GM18498 (cell line): Measurements from ENCODE around the gene GRWD1.

Experiments used
- ATAC-seq: cut with Tn5 transposase; IDR thresholded peaks from one replicate; pipeline ENCODE4 v1.9.1; 2021; ENCODE audit warnings: mild to moderate bottlenecking, moderate library complexity; ENCODE audit not compliant: unreplicated experiment

Gene GRWD1

DNA sequence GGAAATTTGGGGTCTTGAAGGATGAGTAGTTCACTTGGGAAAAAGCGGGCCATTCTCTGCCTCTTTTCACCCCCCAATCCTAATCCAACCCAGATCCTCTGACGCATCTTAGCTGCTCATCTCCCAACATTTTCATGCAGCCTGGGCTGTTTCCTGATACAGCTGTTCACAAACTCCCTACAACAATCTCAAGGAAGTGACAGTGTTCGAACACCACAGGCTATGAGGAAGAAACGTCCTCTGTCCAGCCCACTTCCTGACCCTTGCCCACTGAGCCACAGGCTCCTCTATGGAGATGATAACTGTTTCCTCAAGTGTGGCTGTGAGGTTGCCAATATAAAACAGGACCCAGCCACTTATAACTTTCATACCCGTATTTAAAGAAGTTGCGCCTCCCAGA, 49.6 kb downstream of the GRWD1 start:
- ATAC-seq, result no peak

DNA sequence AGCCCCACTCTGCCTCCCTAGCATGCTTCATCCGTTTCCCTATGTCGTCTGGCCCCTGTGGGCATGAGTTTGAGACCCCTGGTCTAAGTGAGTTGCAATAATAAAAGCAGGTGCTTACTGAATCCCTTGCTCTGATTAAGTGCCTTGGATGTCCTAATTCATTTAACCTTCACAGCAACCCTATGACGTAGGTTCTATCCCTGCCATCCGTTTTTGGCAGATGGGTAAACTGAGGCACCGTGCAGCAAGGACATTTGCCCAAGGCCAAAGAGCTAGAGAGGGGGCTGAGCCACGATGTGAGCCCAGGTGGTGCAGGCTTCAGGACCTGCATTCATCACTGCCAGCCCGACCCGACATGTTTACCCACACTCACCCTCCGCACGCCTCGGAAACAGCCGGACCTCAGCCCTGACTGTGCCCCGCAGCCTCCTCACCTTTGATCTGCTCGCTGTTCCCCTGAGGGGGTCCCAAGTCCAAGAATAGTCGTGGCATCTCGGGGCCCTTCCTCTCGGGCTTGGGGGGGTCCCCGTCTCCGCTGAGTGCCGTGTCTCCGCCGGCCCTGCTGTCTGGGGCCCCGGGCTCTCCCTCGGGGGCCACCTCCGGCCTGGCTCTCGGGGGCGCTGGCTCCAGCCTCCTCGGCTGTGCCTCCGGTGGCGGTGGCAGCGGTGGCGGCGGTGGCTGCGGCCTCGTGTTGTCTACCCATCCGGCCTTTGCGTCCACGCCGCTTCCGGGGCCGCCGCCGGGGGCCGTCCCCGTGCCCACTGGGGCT, 51.4 kb downstream of the GRWD1 start:
- ATAC-seq, result no peak

DNA sequence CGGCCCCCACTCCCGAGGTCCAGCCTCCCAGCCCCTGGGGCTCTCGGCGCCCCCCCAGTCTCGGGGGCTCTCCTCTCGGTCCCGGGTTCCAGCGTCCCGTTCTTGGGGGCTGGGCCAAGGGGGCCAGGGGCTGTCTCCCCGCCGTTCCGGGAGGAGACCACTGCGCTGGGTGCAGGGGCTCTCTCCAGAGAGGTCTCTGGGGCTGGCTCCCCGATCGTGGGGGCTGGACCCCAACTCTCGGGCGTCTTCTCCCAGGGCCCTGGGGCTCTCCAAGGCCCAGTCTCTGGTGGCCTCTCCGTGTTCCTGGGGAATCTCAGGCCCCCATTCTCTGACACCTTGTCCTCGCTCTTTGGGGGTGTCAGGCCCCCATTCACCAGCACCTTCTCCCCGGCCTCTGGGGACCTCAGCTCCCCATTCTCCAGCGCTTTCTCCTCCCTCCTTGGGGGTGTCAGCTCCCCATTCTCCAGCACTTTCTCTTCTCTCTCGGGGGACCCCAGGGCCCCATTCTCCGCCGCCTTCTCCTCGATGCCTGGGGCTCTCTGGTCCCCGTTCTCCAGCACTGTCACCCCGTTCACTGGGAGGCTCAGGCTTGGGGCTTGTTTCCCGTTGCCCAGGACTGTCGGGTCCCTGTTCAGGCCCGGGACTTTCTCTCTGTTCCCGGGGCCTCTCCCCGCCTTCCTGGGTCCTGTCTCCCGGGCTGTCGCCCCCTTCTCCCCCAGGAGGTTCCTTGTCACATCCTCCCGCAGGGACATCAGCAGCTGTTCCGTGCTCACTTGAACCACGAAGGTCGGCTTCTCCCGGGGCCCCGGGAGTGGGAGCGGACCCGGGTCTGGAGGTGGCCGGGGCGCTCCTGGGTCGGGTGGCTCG, 52.2 kb downstream of the GRWD1 start:
- ATAC-seq, result no peak

DNA sequence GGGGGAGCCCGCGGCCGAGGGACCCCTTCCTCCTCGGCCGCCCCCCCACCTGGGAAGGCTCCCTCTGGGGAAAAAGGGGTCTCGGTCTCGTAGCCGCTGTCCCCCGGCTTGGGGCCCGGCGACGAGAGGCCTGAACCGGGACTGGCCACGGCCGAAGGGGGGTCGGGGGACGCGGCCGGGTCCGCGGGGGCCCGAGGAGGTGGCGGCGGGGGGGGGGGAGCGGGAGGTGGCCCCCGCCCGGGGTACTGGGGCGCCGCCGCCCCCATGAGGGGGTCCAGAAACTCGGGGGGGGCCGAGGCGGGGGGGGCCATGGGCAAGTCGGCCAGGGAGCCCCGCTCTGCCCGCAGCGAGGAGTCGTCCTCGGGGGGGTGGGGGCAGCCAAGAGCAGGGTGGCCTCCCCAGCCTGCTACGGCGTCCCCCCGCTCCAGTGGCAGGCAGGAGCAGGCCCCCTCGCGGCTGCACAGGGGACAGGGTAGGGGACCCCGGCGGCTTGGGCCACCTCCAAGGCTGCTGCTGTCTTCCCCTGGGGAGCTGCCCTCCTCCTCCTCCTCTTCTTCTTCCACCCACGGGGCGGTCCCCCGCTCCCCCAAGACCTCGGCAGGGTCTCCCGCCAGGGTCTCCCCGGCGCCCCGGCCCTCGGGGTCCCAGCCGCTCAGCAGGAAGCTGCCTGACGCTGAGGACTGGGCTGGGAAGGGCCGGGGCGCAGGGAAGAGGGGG, 53.0 kb downstream of the GRWD1 start:
- ATAC-seq, result no peak

DNA sequence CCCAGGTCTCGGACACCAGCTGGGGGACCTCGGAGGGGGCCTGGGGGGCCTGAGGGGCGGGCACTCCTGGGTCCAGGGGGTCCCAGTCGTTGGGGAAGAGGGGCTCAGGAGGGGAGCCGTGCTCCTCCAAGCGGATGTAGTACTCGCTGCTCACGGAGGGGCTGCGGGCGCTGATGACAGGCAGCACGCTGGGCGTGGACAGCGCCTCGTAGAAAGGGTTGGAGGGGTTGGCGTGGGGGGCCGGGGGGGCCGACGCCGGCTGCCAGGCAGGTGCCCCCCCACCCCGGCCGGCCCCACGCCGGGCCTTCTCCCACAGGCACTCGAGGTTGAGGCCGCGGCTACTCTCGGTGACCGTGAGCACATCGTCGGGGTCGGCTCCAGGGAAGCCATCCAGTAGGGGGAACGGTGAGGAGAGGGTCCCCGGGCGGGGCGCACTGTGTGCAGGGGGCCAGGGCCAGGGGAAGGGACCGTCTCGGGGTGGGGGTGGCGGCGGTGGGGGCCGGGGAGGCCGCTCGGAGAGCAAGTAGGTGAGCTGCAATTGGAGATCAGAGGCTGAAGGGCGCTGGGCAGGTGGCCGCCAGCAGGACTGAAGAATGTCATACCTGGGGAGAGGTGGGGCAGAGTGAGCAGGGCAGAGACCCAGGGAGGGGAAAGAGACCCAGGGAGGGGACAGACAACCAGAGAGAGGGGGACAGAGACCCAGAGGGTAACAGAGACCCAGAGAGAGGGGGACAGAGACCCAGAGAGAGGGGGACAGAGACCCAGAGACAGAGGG, 53.7 kb downstream of the GRWD1 start:
- no peak for ATAC-seq

DNA sequence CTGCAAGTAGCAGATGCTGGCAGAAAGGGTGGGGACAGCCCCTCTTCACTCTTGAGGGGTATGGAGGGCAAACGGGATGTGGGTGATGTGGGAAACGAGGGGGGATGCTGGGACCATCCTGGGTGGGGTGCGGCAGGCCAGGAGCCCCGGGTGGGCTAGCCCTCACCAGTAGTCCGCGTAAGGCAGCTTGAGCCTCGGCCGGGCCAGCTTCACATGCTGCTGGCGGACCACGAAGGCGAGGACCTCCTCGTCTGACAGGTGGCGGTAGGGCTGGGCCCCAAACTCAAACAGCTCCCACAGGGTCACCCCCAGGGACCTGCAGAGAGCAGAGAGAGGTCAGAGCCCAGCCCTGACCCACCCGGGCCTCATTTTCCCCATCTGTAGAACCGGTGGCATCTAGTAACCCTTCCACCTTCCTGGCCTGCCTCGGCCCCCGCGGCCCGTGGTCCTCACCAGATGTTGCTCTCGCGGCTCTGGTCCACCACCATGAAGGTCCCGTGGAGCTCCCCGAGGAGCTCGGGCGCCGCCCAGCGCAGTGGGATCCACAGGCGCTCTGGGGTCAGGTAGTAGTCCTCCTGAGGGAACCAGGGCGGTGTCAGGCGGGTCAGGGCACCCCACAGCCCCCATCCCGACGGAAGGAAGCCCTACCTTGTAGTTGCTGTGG, 55.2 kb downstream of the GRWD1 start:
- ATAC-seq, result no peak

DNA sequence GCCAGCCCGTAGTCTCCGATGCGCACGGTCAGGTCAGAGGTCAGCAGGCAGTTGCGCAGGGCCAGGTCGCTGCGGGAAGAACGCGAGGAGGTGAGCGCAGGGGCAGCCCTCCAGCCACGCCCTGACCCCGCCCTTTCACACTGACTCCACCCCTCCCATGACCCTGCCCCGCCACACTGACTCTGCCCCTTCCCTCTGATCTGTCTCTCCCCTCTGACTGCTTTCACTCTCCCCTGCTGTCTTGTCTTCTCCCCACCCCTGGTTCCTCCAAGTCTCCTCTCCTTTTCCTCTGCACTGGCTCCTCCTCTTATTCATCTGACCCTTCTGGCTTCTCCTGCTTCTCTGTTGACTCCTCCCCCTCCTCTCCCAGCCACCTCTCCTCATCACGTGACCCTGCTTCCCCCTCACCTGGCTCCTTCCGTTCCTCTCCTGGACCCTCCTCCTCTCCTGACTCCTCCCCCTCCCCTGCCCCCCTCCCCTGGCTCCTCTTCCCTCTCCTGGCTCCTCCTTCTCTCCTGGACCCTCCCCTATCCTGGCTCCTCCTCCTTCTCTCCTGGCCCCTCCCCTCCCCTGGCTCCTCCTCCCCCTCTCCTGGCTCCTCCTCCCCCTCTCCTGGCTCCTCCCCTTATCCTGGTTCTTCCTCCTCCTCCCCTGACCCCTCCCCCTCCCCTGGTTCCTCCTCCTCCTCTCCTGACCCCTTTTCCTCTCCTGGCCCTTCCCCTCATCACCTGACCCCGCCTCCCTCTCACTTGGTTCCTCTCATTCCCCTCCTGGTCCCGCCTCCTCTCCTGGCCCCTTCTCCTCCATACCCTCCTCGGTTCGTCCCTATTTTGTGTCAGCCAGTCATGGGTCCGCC, 55.9 kb downstream of the GRWD1 start:
- no peak for ATAC-seq

DNA sequence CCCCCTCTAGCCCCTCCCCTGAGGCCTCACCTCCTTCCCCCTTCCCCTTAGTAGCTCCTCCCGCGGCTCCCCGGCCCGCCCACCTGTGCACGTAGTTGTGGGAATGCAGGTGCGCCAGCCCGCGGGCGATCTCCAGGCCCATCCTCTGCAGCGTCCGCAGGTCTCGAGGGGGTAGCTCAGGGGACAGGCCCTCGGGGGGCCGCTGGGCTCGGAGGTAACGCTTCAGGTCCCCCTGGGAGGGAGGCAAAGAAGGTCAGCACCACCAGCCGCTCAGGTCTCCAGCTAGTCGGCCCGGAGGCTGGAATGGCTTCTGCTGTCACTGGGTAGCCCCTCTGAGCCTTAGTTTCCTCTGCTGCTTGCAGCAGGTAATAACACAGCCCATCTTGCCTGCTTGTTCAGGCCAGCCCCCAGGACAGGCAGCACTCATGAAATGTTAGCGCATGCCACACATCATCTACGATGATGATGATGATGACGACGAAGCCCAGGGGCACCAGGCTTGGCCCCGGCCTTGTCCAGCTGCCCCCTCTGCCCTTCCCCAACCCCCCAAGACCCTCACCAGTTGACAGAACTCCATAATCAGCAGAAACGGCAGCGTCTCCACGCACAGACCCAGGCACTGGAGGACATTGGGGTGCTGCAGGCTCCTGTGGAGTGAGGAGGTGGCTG, 56.7 kb downstream of the GRWD1 start:
- no peak for ATAC-seq

DNA sequence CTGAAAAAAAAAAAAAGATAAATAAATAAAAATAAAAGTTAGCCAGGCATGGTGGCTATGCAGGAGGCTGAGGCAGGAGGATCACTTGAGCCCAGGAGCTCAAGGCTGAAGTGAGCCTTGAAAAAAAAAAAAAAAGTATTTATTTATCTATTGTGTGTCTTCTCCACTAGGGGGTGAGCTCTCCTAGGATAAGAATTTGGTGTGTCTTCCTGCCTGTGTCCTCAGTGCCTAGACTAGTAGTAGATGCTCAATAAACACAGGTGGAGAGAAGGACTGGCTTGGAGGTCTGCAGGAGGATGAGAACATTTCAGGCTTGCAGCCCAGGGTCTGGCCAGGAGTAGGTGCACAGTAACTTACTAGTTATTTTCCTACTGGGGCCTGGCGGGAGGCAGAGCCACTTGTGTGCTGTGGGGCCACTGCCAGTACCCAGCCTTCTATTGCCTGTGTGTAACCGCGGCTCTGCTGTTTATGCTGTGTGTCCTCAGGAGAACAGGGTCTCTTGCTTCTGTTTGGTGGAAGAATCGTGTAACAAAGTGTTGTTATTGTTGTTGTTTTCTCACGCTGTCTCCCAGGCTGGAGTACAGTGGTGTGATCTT, 60.5 kb downstream of the GRWD1 start:
- ATAC-seq, result no peak
